ENCODE results near the gene GIGYF1. TPM values are rescaled to one million over a fixed set of nuclear protein-coding genes. Genes with fewer than 3 reads are reported as not detected.

Gene GIGYF1
- total and polyA plus RNA-seq, 2 of the 13 experiments (the other 11 are each of a cell fraction or from before 2014, with no cell fraction given): 7.6 to 16.1 TPM

GRCh38 chr7:100720671-100721504 lies 26.8 kb upstream of the GIGYF1 start (continued):
- TF ChIP-seq ZHX1 (CRISPR knock-in tag; IDR thresholded peaks at IDR 0.05; ENCODE audit: low read depth) (no peak), SNRNP70 (IDR thresholded peaks at IDR 0.05; ENCODE audit: low read depth, low read length) (no peak), ZNF484 (CRISPR knock-in tag; IDR thresholded peaks at IDR 0.05; ENCODE audit: borderline replicate concordance, low read depth) (no peak), ZNF563 (CRISPR knock-in tag; IDR thresholded peaks at IDR 0.05) (no peak), SAP130 (CRISPR knock-in tag; IDR thresholded peaks at IDR 0.05; ENCODE audit: low read depth) (peak; percentile 69), ZBTB38 (CRISPR knock-in tag; IDR thresholded peaks at IDR 0.05) (peak; percentile 31; the same call in 1 of the 2 replicates), HDAC2 (CRISPR knock-in tag; IDR thresholded peaks at IDR 0.05) (peak; percentile 60; the same call in 1 of the 2 replicates), ZNF333 (CRISPR knock-in tag; IDR thresholded peaks at IDR 0.05; ENCODE audit: borderline replicate concordance) (no peak), NR2F1 (CRISPR knock-in tag; IDR thresholded peaks at IDR 0.05) (no peak), HMGXB4 (CRISPR knock-in tag; IDR thresholded peaks at IDR 0.05; ENCODE audit: borderline replicate concordance in 1 of 2, low read depth in 1 of 2) (peak in 1 of 2 experiments; percentile 17; a peak in 1 of 4 replicates), ZNF232 (CRISPR knock-in tag; IDR thresholded peaks at IDR 0.05; ENCODE audit: borderline replicate concordance) (0 out of 2 replicates have a peak, but pooled peaks have one; percentile 42), ZNF567 (CRISPR knock-in tag; IDR thresholded peaks at IDR 0.05; ENCODE audit: borderline replicate concordance) (no peak; the same call in 1 of the 2 replicates), RBFOX2 (IDR thresholded peaks at IDR 0.05; ENCODE audit: low read depth, low read length) (peak; percentile 60; the same call in 1 of the 2 replicates), SRY (CRISPR knock-in tag; IDR thresholded peaks at IDR 0.05) (0 out of 2 replicates have a peak, but pooled peaks have one; percentile 44), TFDP1 (CRISPR knock-in tag; IDR thresholded peaks at IDR 0.05; ENCODE audit: borderline replicate concordance) (peak; percentile 54; the same call in 1 of the 2 replicates), MXD1 (CRISPR knock-in tag; IDR thresholded peaks at IDR 0.05) (peak; percentile 60; the same call in 1 of the 2 replicates), ZNF713 (CRISPR knock-in tag; IDR thresholded peaks at IDR 0.05) (no peak), TBP (CRISPR knock-in tag; IDR thresholded peaks at IDR 0.05) (no peak), FLYWCH1 (CRISPR knock-in tag; IDR thresholded peaks at IDR 0.05) (no peak), MEIS2 (CRISPR knock-in tag; IDR thresholded peaks at IDR 0.05) (0 out of 2 replicates have a peak, but pooled peaks have one; percentile 52), GATAD2A (CRISPR knock-in tag; IDR thresholded peaks at IDR 0.05) (no peak)

All from HepG2 (cell line).